ENCODE data around the gene GOLGA3.

The GOLGA3 gene

DNA sequence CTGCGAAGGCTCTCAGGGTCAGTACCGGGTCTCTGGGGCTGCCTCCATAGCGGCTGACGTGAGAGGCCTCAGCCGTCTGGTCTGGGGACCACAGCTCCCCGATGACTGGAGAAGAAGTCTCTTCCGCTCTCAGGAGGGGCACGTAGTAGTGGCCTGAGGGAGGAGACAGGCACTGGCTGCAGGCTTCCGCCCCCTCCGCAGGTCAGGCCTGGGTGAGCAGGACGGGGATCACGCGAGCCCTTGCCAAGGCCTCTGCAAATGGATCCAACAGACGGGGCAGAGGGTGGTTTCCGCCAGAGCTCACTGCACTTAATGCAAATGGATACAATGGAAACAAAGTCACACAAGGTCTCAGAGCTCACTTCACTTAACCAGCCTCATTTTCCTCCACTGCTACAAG is 91.8 kb downstream of the GOLGA3 start:
- no peak overlapping the region for H3K4me3 ChIP-seq (ENCODE audit: low read depth, low read length)
- TF ChIP-seq, protein P1, sequence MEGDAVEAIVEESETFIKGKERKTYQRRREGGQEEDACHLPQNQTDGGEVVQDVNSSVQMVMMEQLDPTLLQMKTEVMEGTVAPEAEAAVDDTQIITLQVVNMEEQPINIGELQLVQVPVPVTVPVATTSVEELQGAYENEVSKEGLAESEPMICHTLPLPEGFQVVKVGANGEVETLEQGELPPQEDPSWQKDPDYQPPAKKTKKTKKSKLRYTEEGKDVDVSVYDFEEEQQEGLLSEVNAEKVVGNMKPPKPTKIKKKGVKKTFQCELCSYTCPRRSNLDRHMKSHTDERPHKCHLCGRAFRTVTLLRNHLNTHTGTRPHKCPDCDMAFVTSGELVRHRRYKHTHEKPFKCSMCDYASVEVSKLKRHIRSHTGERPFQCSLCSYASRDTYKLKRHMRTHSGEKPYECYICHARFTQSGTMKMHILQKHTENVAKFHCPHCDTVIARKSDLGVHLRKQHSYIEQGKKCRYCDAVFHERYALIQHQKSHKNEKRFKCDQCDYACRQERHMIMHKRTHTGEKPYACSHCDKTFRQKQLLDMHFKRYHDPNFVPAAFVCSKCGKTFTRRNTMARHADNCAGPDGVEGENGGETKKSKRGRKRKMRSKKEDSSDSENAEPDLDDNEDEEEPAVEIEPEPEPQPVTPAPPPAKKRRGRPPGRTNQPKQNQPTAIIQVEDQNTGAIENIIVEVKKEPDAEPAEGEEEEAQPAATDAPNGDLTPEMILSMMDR (IDR thresholded peaks at IDR 0.05; ENCODE audit: low read depth, low read length), result no peak

- no peak overlapping the region for H3K4me3 ChIP-seq (ENCODE audit: low read depth, low read length)
- TF ChIP-seq, protein P1 (IDR thresholded peaks at IDR 0.05; ENCODE audit: low read depth, low read length), result no peak
Observed at GRCh38 chr12:132736378-132736777, 92.3 kb downstream of the GOLGA3 start.

- H3K4me3 ChIP-seq (ENCODE audit: low read depth, low read length), result no peak overlapping the region
- TF ChIP-seq, protein P1 (IDR thresholded peaks at IDR 0.05; ENCODE audit: low read depth, low read length), result no peak
Observed at GRCh38 chr12:132735496-132735895, 93.2 kb downstream of the GOLGA3 start.

DNA sequence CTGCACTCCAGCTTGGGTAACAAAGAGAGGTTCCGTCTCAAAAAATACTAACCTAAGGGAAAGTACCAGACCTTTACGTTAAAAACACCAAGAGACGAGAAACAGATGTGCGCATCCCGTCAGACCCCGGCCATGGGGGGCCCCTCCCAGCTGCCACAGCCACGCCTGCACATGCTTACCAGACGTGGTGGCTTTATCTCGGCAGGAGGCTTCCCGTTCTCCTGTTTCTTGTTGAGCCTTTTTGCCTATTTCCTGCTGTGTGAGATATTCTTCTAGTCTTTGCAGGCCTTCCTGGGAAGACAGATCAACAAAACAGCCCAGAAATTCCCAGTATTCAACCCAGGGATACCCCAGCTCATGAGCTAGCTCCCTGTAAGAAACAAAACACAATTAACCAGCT is 94.5 kb downstream of the GOLGA3 start:
- no peak overlapping the region for H3K4me3 ChIP-seq (ENCODE audit: low read depth, low read length)
- TF ChIP-seq, protein P1 (IDR thresholded peaks at IDR 0.05; ENCODE audit: low read depth, low read length), result no peak

DNA sequence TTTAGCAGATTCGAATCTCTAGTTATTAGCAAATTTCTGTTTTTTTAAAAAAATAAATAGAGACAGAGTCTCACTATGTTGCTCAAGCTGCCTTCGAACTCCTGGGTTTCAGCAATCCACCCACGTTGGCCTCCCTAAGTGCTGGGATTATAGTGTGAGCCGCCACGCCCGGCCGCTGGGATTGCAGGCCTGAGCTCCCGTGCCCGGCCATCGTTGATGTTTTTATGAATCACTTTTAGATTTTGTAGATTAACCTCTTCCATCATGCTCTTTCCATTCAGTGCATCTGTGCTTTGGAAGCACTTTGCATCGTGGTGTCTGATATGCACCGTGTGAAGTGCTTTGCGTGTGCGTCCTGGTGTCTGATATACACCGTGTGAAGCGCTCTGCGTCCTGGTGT is 97.1 kb downstream of the GOLGA3 start:
- no peak overlapping the region for H3K4me3 ChIP-seq (ENCODE audit: low read depth, low read length)
- TF ChIP-seq, protein P1 (IDR thresholded peaks at IDR 0.05; ENCODE audit: low read depth, low read length), result no peak

DNA sequence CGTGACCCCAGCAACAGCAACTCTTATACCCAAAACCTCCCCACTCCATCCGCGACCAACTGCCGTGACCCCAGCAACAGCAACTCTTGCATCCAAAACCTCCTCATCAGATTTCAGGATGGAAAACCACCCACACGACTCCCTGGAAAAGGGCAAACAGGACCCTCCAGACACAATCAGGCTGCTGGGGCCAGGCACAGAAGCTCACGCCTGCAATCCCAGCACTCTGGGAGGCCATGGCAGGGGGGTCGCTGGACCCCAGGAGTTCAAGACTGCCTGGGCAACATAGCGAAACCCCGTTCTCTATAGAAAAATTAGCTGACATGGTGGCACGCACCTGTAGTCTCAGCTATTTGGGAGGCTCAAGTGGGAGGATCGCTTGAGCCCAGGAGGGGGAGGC is 98.3 kb downstream of the GOLGA3 start:
- TF ChIP-seq, protein P1 (IDR thresholded peaks at IDR 0.05; ENCODE audit: low read depth, low read length), result no peak

GRCh38 chr12:132729541-132730320 is 98.9 kb downstream of the GOLGA3 start:
- H3K4me3 ChIP-seq (ENCODE audit: low read depth, low read length), result no peak overlapping the region
- TF ChIP-seq, protein P1 (IDR thresholded peaks at IDR 0.05; ENCODE audit: low read depth, low read length), result no peak

More for the DNA sequence above, 98.3 kb downstream of the GOLGA3 start:
- H3K4me3 ChIP-seq (ENCODE audit: low read depth, low read length), result no peak overlapping the region
